ENCODE measurements around the gene CD180.

GRCh38 chr5:67183859-67184258 is 12.7 kb downstream of the CD180 start:
- TF ChIP-seq EZH2 (IDR thresholded peaks at IDR 0.05; ENCODE audit: insufficient read depth, poor library complexity, severe bottlenecking) (no peak), EZH2phosphoT487 (IDR thresholded peaks at IDR 0.05; ENCODE audit: insufficient read depth, low read depth) (no peak)
